NCI-H510A (cell line): ENCODE data around the gene SLF2.
A peak's percentile ranks its signal among the peaks of the same experiment; 100 is the strongest.

Source experiments
- DNase-seq: peaks from one replicate; lab custom pipeline; 2025; lab: John Stamatoyannopoulos, UW

SLF2 gene

GRCh38 chr10:100980711-100981110 lies 67.9 kb downstream of the SLF2 start:
- DNase-seq = no peak

GRCh38 chr10:100981178-100981772 lies 68.5 kb downstream of the SLF2 start:
- no peak for DNase-seq

DNA sequence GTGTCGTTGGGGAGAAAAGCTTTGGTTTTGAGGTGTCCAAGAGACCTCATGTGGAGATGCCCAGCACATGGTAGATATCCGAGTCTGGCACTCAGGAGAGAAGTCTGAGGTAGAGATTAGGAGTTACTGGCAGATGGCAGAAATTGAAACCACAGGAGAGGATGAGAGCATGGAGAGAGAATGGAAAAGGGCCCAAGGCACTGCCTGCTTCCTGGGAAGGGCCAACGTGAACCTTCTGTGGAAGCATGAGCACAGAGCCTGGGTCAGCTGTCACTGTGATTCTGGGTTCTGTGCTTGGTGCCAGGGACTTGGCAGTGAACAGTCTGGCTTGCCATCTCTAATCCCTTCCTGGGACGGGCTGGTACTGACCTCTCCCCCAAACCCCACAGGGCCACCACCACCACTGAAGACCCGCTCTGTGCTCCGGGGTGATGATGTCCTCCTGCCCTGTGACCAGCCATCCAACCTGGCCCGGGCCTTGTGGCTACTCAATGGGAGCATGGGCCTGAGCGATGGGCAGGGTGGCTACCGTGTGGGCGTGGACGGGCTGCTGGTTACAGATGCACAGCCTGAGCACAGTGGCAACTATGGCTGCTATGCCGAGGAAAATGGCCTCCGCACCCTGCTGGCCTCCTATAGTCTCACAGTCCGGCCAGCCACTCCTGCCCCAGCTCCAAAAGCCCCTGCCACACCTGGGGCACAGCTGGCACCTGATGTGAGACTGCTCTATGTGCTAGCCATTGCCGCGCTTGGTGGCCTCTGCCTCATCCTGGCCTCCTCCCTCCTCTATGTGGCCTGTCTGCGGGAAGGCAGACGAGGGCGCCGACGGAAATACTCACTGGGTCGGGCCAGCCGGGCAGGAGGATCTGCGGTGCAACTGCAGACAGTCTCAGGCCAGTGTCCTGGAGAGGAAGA lies 70.4 kb downstream of the SLF2 start:
- DNase-seq = no peak

DNA sequence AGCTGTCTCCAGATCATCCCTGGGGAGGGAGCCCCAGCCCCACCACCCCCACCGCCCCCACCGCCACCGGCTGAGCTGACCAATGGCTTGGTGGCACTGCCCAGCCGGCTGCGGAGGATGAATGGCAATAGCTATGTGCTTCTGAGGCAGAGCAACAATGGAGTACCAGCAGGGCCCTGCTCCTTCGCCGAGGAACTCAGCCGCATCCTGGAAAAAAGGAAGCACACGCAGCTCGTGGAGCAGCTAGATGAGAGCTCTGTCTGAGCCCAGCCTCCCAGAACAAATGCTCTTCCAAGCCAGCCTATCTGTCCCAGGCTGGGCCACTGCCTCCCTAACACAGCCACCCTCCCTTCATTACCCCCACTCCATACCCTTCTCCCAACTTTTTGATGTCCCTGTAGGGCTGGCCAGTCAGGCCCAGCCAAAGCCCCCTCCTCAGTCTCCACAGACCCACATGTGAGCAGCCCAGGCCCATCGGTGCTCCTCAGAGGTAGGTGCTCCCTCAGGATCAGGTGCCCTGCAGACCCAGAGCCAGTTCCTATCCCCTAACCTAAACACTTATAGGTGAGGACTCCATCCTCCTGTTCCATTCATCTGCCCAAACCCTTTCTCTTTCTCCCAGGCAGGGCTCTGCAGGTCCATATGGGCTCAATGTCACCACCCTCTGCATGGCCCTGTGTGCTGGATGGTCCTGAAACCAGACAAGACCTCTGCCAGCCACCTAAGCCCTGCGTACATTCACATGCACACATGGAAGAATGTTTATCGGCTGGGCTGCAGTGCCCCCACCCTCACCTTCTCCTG lies 71.3 kb downstream of the SLF2 start:
- no peak for DNase-seq

DNA sequence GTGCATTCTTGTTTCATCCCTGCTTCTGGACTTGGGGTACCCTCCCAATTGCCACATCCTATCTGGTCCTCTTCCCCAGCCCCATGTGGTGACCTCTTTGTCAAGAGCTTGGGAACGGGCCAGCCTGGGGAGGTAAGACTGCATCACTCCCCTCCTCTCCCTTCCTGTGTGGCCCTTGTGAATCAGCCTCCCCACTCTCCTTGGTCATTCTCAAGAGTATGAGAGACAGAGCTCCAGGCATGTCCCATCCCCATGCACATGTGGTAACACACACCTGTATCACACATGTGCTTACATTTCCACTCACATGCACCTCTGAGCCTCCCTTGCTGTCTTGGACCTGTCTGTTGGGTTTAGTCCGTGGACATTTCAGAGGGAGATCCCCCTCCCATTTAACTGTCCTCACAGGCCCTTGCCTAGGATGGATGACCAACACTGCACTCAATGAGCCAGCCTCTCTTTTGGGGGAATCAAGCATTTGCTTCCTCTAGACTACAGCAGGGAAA lies 72.0 kb downstream of the SLF2 start:
- no peak for DNase-seq

- DNase-seq = no peak
These were observed 72.6 kb downstream of the SLF2 start for GRCh38 chr10:100985336-100985735.

- DNase-seq = no peak
These were observed 73.8 kb downstream of the SLF2 start for GRCh38 chr10:100986623-100986951.

- DNase-seq = peak; percentile 62
These were observed 74.4 kb downstream of the SLF2 start, which contains the start of the genes MRPL43 and TWNK for GRCh38 chr10:100986952-100987684. TSS of gene MRPL43 (minus strand) at chr10:100987497. CDS start at chr10:100987443, 54 bp downstream. TSS of gene TWNK (plus strand) at chr10:100987543. CDS start at chr10:100988211, 668 bp downstream.

GRCh38 chr10:100987685-100988049 lies 74.9 kb downstream of the SLF2 start:
- DNase-seq = no peak

DNA sequence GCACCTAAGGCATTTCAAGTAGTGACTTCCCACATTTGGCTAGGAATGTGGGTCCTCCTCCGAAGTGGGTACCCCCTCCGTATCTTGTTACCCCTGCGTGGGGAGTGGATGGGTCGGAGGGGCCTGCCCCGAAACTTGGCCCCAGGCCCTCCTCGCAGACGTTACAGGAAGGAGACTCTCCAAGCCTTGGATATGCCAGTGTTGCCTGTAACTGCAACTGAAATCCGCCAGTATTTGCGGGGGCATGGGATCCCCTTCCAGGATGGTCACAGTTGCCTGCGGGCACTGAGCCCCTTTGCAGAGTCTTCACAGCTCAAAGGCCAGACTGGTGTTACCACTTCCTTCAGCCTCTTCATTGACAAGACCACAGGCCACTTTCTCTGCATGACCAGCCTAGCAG lies 75.4 kb downstream of the SLF2 start:
- DNase-seq = no peak

GRCh38 chr10:100989088-100989487 lies 76.3 kb downstream of the SLF2 start:
- no peak for DNase-seq

DNA sequence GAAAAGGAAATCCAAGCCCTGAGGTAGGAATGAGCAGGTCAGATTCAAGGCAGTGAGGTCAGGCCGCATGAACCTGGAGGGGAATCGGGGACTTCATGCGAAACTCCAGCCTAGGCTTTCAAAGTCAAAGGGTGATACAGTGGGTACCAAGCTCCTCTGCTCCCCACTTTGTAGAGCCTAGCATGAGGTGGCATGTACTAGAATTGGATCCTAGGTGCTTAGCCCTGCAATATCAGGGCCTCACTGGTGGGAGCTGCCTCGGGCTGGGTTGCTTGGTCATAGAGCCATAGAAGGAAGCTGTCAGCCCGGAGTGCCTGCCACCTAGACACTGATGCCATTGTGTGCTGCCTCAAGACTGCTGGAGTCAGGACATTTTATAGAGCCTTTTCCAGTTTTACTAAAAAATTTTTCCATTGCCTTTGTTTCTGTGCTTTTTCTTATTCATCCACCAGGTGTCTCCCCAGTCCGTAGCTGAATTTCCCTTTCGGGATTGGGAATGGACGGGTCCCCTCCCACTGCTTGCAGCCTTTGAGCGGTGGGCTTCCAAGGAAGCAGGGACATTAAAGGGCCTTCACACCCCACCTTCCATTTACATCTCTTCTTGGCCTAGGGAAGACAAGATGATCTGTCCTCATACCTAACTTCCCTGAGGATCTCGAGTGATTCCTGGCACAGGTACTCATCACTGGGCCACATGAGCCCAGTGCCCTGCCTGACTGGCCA lies 81.4 kb downstream of the SLF2 start:
- no peak for DNase-seq

GRCh38 chr10:100995181-100995580 lies 82.4 kb downstream of the SLF2 start:
- DNase-seq = no peak

- DNase-seq = peak; percentile 29
These were observed 84.1 kb downstream of the SLF2 start for GRCh38 chr10:100996678-100997359.

- DNase-seq = peak; percentile 68
These were observed 84.8 kb downstream of the SLF2 start for GRCh38 chr10:100997360-100998182.

GRCh38 chr10:100998183-100998990 lies 85.6 kb downstream of the SLF2 start:
- peak; percentile 91 for DNase-seq

- DNase-seq = peak; percentile 47
These were observed 86.4 kb downstream of the SLF2 start for GRCh38 chr10:100998991-100999741.

DNA sequence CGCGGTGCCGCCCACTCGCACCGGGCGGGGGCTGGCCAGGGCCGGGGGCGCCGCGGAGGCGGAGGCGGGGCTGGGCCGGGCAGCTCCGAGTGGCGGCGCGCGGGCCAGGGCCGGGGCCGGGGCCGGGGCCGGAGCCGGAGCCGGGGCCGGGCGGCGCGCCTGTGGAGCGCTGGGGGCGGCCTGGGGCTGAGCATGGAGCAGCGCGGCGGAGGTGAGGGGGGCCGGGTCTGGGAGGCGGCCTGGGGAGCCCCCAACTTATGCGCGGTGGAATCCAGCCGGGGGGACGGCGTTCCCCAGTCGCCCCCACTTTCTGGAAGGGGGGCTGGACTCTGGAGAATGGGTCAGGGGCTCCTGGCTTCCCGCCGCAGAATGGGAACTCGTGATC lies 87.0 kb downstream of the SLF2 start, which contains the start of gene LZTS2:
Gene LZTS2, plus strand, starts transcription at position 67 of the 385 bp plus-strand sequence. CDS start 2,731 bp downstream, outside the sequence.
- peak; percentile 25 for DNase-seq
